B cell (primary cell): ENCODE data around the gene GPC5.

ENCODE experiments used
- CTCF ChIP-seq: fragments of 200-600 bp; IDR thresholded peaks from one replicate; pipeline ENCODE4 v1.8.0; 2022; ENCODE audit warnings: antibody characterized with exemption, mild to moderate bottlenecking
- EZH2 ChIP-seq: IDR thresholded peaks from 2 replicates; pipeline ENCODE4 v1.6.1; 2012; ENCODE audit warnings: borderline replicate concordance, low read depth, mild to moderate bottlenecking, moderate library complexity, low read length; ENCODE audit not compliant: insufficient read depth, poor library complexity, severe bottlenecking

DNA sequence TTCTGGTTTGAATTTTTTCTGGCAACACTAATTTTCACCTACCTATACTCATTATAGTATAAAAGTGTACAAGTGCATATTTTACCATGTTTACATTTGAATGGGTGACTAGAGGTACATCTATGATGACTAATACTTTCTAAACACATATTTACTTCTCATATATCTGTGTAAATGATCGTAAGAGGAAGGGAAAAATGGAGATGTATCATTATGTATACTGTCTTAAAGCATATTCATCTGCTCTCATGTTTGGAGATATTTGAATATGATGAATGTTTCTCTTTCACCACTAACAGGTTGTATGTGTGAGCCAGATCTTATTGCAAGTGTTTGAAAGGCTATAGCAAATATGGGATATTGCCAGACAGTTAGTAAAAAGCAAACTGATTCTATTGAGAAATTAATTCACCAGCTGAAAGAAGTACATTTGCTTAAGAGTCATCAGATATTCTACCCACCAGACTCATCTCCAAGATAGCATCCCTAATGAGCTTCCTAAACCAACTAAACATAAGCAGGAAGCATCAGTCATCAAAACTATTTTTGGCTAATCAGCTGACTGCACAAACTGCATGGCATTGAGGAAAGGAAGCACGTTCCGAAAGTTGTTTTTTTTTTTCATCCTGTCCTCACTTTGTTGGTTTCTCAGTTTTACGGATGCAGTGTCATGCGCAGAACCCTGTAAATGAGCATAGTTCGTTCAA, 738.2 kb downstream of the GPC5 start:
- TF ChIP-seq CTCF (no peak), EZH2 (no peak)
